HAP-1 (cell line): ENCODE data around the gene OSBPL2.

ENCODE experiments used
- DNase-seq, 2 experiments: peaks; one replicate each; pipeline ENCODE4 v3.0.0-alpha.2; 2016 to 2020; ENCODE audit warnings: low spot score in 2 of 2
- H3K27me3 ChIP-seq: fragments of 250-450 bp; sonication (Bioruptor Pico); 2 replicates; pipeline ENCODE4 v1.5.1; 2020; ENCODE audit warnings: low read depth, mild to moderate bottlenecking, moderate library complexity
- H3K36me3 ChIP-seq: fragments of 250-450 bp; sonication (Bioruptor Pico); replicated peaks from 2 replicates; pipeline ENCODE4 v1.5.1; 2020; ENCODE audit warnings: mild to moderate bottlenecking
- H3K4me1 ChIP-seq: fragments of 250-450 bp; sonication (Bioruptor Pico); 2 replicates; pipeline ENCODE4 v1.5.1; 2020; ENCODE audit warnings: mild to moderate bottlenecking
- H3K4me3 ChIP-seq: fragments of 250-450 bp; sonication (Bioruptor Pico); 2 replicates; pipeline ENCODE4 v1.5.1; 2020; ENCODE audit warnings: mild to moderate bottlenecking, moderate library complexity
- H3K9me3 ChIP-seq: fragments of 250-450 bp; sonication (Bioruptor Pico); 2 replicates; pipeline ENCODE4 v1.5.1; 2020; ENCODE audit warnings: mild to moderate bottlenecking, moderate library complexity
- in situ Hi-C: fragments of 300-500 bp; cut with MboI; formaldehyde crosslinking; loops from 3 replicates; pipeline ENCODE4 v1.14.3; 2020; ENCODE audit warnings: low sequenced_read_pairs, inconsistent platforms, mixed read lengths

Gene OSBPL2

GRCh38 chr20:62307226-62308101 is 69.1 kb downstream of the OSBPL2 start:
- in situ Hi-C loops = loop anchor here (5.0 kb wide), 1 partner anchor 75 kb away; no protein-coding TSS in a partner anchor
- DNase-seq = no peak

GRCh38 chr20:62308102-62308822 is 69.9 kb downstream of the OSBPL2 start:
- peaks cover 11% of the 10 kb centered on the region for H3K4me1 ChIP-seq
- peaks cover 88% of the 10 kb centered on the region for H3K36me3 ChIP-seq
- no peaks in the 10 kb centered on the region for H3K27me3 ChIP-seq
- H3K4me3 ChIP-seq = no peak overlapping the region
- in situ Hi-C loops = loop anchor here (5.0 kb wide), 1 partner anchor 74 kb away; no protein-coding TSS in a partner anchor
- no peak for DNase-seq
- no peaks in the 10 kb centered on the region for H3K9me3 ChIP-seq

More at GRCh38 chr20:62307226-62308101, 69.1 kb downstream of the OSBPL2 start:
- H3K9me3 ChIP-seq = no peaks in the 10 kb centered on the region
- peaks cover 85% of the 10 kb centered on the region for H3K36me3 ChIP-seq
- peaks cover 11% of the 10 kb centered on the region for H3K4me1 ChIP-seq
- H3K27me3 ChIP-seq = no peaks in the 10 kb centered on the region
- no peak overlapping the region for H3K4me3 ChIP-seq

GRCh38 chr20:62309198-62309944 is 71.0 kb downstream of the OSBPL2 start:
- Histone ChIP-seq H3K27me3 (no peaks in the 10 kb centered on the region), H3K4me1 (peaks cover 6% of the 10 kb centered on the region), H3K9me3 (no peaks in the 10 kb centered on the region), H3K36me3 (peaks cover 82% of the 10 kb centered on the region), H3K4me3 (no peak overlapping the region)
- no peak for DNase-seq
- in situ Hi-C loops = loop anchor here (5.0 kb wide), 1 partner anchor 73 kb away; no protein-coding TSS in a partner anchor

GRCh38 chr20:62309947-62310756 is 71.8 kb downstream of the OSBPL2 start:
- no peaks in the 10 kb centered on the region for H3K27me3 ChIP-seq
- no peak for DNase-seq
- no peak overlapping the region for H3K4me3 ChIP-seq
- H3K9me3 ChIP-seq = no peaks in the 10 kb centered on the region
- H3K4me1 ChIP-seq = no peaks in the 10 kb centered on the region
- peaks cover 80% of the 10 kb centered on the region for H3K36me3 ChIP-seq
- in situ Hi-C loops = loop anchor here (5.0 kb wide), 1 partner anchor 72 kb away; no protein-coding TSS in a partner anchor

GRCh38 chr20:62310757-62311121 is 72.4 kb downstream of the OSBPL2 start:
- no peak for DNase-seq
- Histone ChIP-seq H3K36me3 (peaks cover 79% of the 10 kb centered on the region), H3K27me3 (no peaks in the 10 kb centered on the region), H3K4me3 (no peak overlapping the region), H3K9me3 (no peaks in the 10 kb centered on the region), H3K4me1 (no peaks in the 10 kb centered on the region)
- in situ Hi-C loops = no loop called here

GRCh38 chr20:62311150-62311549 is 72.8 kb downstream of the OSBPL2 start:
- in situ Hi-C loops = no loop called here
- H3K4me1 ChIP-seq = no peaks in the 10 kb centered on the region
- no peaks in the 10 kb centered on the region for H3K9me3 ChIP-seq
- H3K36me3 ChIP-seq = peaks cover 79% of the 10 kb centered on the region
- DNase-seq = no peak
- no peaks in the 10 kb centered on the region for H3K27me3 ChIP-seq
- H3K4me3 ChIP-seq = no peak overlapping the region

- no peak for DNase-seq
- H3K9me3 ChIP-seq = no peaks in the 10 kb centered on the region
- no peaks in the 10 kb centered on the region for H3K4me1 ChIP-seq
- H3K36me3 ChIP-seq = peaks cover 79% of the 10 kb centered on the region
- no peaks in the 10 kb centered on the region for H3K27me3 ChIP-seq
- H3K4me3 ChIP-seq = no peak overlapping the region
- in situ Hi-C loops = no loop called here
Measured at GRCh38 chr20:62311832-62312661, 73.7 kb downstream of the OSBPL2 start.

- in situ Hi-C loops = no loop called here
- Histone ChIP-seq H3K9me3 (no peaks in the 10 kb centered on the region), H3K36me3 (peaks cover 79% of the 10 kb centered on the region), H3K4me1 (no peaks in the 10 kb centered on the region), H3K27me3 (no peaks in the 10 kb centered on the region), H3K4me3 (no peak overlapping the region)
- no peak for DNase-seq
Measured at GRCh38 chr20:62312662-62312977, 74.3 kb downstream of the OSBPL2 start.

- Histone ChIP-seq H3K4me1 (no peaks in the 10 kb centered on the region), H3K4me3 (no peak overlapping the region), H3K9me3 (no peaks in the 10 kb centered on the region), H3K36me3 (peaks cover 75% of the 10 kb centered on the region), H3K27me3 (no peaks in the 10 kb centered on the region)
- in situ Hi-C loops = no loop called here
- no peak for DNase-seq
Measured at GRCh38 chr20:62313021-62313420, 74.7 kb downstream of the OSBPL2 start.

- Histone ChIP-seq H3K36me3 (peaks cover 72% of the 10 kb centered on the region), H3K4me1 (no peaks in the 10 kb centered on the region), H3K9me3 (no peaks in the 10 kb centered on the region), H3K27me3 (no peaks in the 10 kb centered on the region), H3K4me3 (no peak overlapping the region)
- in situ Hi-C loops = no loop called here
- no peak for DNase-seq
Measured at GRCh38 chr20:62313460-62314338, 75.4 kb downstream of the OSBPL2 start.

GRCh38 chr20:62314339-62314638 is 76.0 kb downstream of the OSBPL2 start:
- Histone ChIP-seq H3K27me3 (no peaks in the 10 kb centered on the region), H3K9me3 (no peaks in the 10 kb centered on the region), H3K4me3 (no peak overlapping the region), H3K4me1 (no peaks in the 10 kb centered on the region), H3K36me3 (peaks cover 72% of the 10 kb centered on the region)
- no peak for DNase-seq
- in situ Hi-C loops = no loop called here
